Colonic mucosa (tissue), 4 donors: ENCODE results near the gene ENPP5. TPM values are rescaled to one million over a fixed set of nuclear protein-coding genes. Genes with fewer than 3 reads are reported as not detected.

ENCODE experiments used
- DNase-seq: peaks from one replicate; pipeline ENCODE4 v3.0.0-alpha.2; 2020
- H3K27ac ChIP-seq: fragments of 200-600 bp; one replicate; pipeline ENCODE4 v1.8.0; 2021
- H3K27me3 ChIP-seq: fragments of 200-600 bp; one replicate; pipeline ENCODE4 v1.8.0; 2021
- H3K36me3 ChIP-seq: fragments of 200-600 bp; one replicate; pipeline ENCODE4 v1.8.0; 2021
- H3K4me1 ChIP-seq: fragments of 200-600 bp; one replicate; pipeline ENCODE4 v1.8.0; 2021; ENCODE audit warnings: mild to moderate bottlenecking
- H3K4me3 ChIP-seq: fragments of 200-600 bp; one replicate; pipeline ENCODE4 v1.8.0; 2021
- H3K9ac ChIP-seq, 2 donors: one replicate each; pipeline ENCODE4 v1.7.0; 2013; ENCODE audit warnings: control low read depth in 2 of 2, low read depth in 2 of 2, low read length in 2 of 2
- H3K9me3 ChIP-seq: fragments of 200-600 bp; one replicate; pipeline ENCODE4 v1.8.0; 2021
- intact Hi-C: fragments of 100-400 bp; cut with DNase I; formaldehyde crosslinking; loops from one replicate; pipeline ENCODE4 v1.14.1; 2022
- total RNA-seq, 2 donors: library from RNA; stranded (reverse); fragmentation: NEBNext Ultra II Directional in 1 of 2; extraction: Animal tissue kit (Norgen Biotek cat#: 25700) in 1 of 2; gene quantifications; one replicate each; pipeline ENCODE4 v1.2.1, GENCODE V29; 2021
- TF ChIP-seq, protein P1 (sequence below): fragments of 200-600 bp; IDR thresholded peaks from one replicate; pipeline ENCODE4 v1.8.0; 2022; ENCODE audit warnings: antibody characterized with exemption, mild to moderate bottlenecking
- donor health status: healthy.
- donor health status: DM: no; HTN: no; CAD: no.
- donor health status: DM: no; HTN: no; CAD: no.

The ENPP5 gene
- total RNA-seq, 2 donors from 2014 or later = 3.6 to 4.3 TPM

DNA sequence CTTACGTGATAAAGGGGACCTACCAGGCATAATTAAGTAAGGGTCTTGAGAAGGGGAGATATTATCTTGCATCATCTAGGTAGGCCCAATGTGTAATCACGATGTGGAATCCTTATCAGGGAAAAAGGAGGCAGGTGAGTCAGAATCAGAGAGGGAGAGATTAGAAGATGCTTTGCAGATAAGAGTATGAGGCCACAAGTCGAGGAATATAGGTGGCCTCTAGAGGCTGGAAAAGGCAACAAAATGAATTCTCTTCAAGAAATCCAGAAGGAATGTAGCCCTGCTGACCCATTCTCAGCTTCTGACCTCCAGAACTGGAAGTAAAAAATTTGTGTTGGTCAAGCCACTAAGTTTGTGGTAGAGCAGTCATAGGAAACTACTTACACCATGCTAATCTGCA lies 51.9 kb downstream of the ENPP5 start:
- no peak overlapping the region for H3K4me3 ChIP-seq
- no peak for DNase-seq
- no peak overlapping the region for H3K27ac ChIP-seq
- H3K27me3 ChIP-seq = no peaks in the 10 kb centered on the region
- intact Hi-C loops = no loop called here
- TF ChIP-seq, protein P1, sequence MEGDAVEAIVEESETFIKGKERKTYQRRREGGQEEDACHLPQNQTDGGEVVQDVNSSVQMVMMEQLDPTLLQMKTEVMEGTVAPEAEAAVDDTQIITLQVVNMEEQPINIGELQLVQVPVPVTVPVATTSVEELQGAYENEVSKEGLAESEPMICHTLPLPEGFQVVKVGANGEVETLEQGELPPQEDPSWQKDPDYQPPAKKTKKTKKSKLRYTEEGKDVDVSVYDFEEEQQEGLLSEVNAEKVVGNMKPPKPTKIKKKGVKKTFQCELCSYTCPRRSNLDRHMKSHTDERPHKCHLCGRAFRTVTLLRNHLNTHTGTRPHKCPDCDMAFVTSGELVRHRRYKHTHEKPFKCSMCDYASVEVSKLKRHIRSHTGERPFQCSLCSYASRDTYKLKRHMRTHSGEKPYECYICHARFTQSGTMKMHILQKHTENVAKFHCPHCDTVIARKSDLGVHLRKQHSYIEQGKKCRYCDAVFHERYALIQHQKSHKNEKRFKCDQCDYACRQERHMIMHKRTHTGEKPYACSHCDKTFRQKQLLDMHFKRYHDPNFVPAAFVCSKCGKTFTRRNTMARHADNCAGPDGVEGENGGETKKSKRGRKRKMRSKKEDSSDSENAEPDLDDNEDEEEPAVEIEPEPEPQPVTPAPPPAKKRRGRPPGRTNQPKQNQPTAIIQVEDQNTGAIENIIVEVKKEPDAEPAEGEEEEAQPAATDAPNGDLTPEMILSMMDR = no peak
- H3K9me3 ChIP-seq = no peaks in the 10 kb centered on the region
- H3K4me1 ChIP-seq = no peaks in the 10 kb centered on the region
- H3K9ac ChIP-seq = no peak overlapping the region
- no peaks in the 10 kb centered on the region for H3K36me3 ChIP-seq

DNA sequence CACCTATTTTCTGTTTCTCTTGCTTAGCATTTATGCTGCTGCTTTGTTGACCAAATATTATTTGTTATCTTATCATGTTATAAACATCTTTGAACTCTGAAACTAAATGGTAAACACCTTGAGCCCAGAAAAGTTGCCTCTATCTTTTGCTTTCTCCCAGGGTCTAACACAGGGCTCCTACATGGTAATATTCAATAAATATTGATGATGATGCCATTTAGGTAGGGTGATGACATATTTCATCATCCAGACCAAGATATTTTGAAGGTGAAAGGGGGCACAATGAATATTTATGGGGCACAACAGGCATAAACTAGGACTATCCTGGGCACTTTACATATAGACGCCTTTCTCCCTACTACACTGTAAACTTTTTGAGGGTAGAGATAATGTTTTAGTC lies 52.6 kb downstream of the ENPP5 start:
- intact Hi-C loops = no loop called here
- Histone ChIP-seq H3K9me3 (no peaks in the 10 kb centered on the region), H3K27ac (no peak overlapping the region), H3K36me3 (no peaks in the 10 kb centered on the region), H3K9ac (no peak overlapping the region), H3K4me1 (no peaks in the 10 kb centered on the region), H3K27me3 (no peaks in the 10 kb centered on the region), H3K4me3 (no peak overlapping the region)
- TF ChIP-seq, protein P1 = no peak
- no peak for DNase-seq

DNA sequence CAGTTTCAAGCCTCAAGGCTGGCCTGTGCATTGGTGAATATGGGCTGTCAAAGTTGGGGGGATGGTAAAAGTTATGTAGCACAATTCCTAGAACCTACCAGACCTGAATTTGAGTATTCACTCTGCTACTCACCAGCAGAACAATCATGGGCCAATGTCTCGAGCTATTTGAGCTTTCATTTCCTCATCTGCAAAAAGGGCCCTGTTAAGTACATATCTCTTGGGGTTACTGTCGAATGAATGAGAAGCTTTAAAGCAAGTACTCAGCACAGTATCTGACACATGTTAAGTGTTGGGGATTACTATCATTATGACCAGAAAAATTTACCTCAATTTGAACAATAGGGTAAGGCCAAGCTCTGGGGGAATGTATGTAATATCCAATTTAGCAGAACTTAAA lies 54.5 kb downstream of the ENPP5 start:
- H3K27me3 ChIP-seq = no peaks in the 10 kb centered on the region
- TF ChIP-seq, protein P1 = no peak
- no peaks in the 10 kb centered on the region for H3K36me3 ChIP-seq
- no peak overlapping the region for H3K27ac ChIP-seq
- no peaks in the 10 kb centered on the region for H3K4me1 ChIP-seq
- intact Hi-C loops = no loop called here
- no peak for DNase-seq
- no peaks in the 10 kb centered on the region for H3K9me3 ChIP-seq
- H3K4me3 ChIP-seq = no peak overlapping the region
- H3K9ac ChIP-seq = no peak overlapping the region

DNA sequence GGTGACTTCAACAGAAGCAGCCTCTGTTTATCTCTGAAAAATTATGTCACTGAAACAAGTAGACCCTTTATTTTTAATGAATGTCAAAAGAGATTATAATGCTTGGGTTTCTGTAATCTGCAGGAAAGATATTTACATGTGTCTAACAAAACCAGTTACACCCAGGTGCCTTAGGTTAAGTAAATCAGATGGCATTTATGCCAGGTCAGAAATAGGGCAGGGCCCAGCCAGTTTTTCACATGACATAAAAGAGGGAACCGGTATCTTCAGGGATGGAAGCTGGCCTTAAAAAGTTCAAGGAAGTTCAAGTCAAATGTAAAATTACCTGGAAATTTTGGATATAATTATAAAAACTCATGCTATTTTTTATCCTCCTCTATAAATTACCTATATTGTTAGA lies 55.1 kb downstream of the ENPP5 start:
- Histone ChIP-seq H3K27me3 (no peaks in the 10 kb centered on the region), H3K9me3 (no peaks in the 10 kb centered on the region), H3K36me3 (no peaks in the 10 kb centered on the region), H3K9ac (no peak overlapping the region), H3K4me1 (no peaks in the 10 kb centered on the region), H3K4me3 (no peak overlapping the region), H3K27ac (no peak overlapping the region)
- DNase-seq = no peak
- intact Hi-C loops = no loop called here
- TF ChIP-seq, protein P1 = no peak

DNA sequence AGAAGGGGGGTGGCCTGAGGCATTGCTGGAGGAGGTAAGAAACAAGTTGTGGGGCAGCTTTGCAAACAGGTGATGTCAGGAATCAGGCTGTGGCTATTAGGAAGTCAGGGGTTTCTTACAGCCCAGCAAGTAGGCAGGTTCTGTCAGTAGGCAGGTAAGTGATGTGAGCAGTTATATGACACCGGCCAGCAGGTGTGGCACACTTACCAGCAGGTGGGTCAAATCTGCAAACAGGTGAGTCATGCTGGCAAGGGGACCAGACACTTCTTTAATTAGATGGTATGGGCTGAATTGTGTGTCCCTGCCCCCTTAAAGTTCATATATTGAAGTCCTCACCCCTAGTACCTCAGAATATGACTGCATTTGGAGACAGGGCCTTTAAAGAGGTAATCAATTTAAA lies 57.4 kb downstream of the ENPP5 start:
- Histone ChIP-seq H3K36me3 (no peaks in the 10 kb centered on the region), H3K4me3 (no peak overlapping the region), H3K27ac (no peak overlapping the region), H3K9me3 (no peaks in the 10 kb centered on the region), H3K4me1 (no peaks in the 10 kb centered on the region), H3K27me3 (no peaks in the 10 kb centered on the region), H3K9ac (no peak overlapping the region)
- intact Hi-C loops = no loop called here
- DNase-seq = peak; percentile 70
- TF ChIP-seq, protein P1 = no peak

Other genes starting within 250 kb of the ENPP5 start
- 10 to 100 TPM; 72.8 to 74.9 TPM for gene CLIC5, start 155.1 kb downstream of the ENPP5 start, total RNA-seq
- 10 to 100 TPM; 14.2 to 28.4 TPM for gene ENPP4, start 41.0 kb downstream of the ENPP5 start, total RNA-seq